ENCODE results near the gene CBFA2T2. TPM values are rescaled to one million over a fixed set of nuclear protein-coding genes. Genes with fewer than 3 reads are reported as not detected.
"Not testable (repeated sequence)": the region's sequence is repeated elsewhere in the genome, so short reads cannot be mapped to it uniquely, and the experiment has no call there.

The CBFA2T2 gene
- polyA plus RNA-seq, 4 donors: 6.5 to 30.3 (median 9.2) TPM

GRCh38 chr20:33694639-33695012, 204.7 kb downstream of the CBFA2T2 start:
- Histone ChIP-seq H3K27ac (ENCODE audit: low read depth in 1 of 3, low read length in 2 of 3) (no peak overlapping the region), H3K9me3 (ENCODE audit: control insufficient read depth in 2 of 2, insufficient read depth in 1 of 2, low read depth in 1 of 2, low read length in 1 of 2) (no peaks in the 10 kb centered on the region), H3K27me3 (ENCODE audit: control insufficient read depth in 3 of 3, insufficient read depth in 3 of 3, low read length in 3 of 3) (no peaks in the 10 kb centered on the region), H3K4me1 (ENCODE audit: control insufficient read depth in 3 of 3, insufficient read depth in 2 of 3, low read depth in 1 of 3, low read length in 2 of 3) (no peaks in the 10 kb centered on the region), H3K36me3 (ENCODE audit: control insufficient read depth in 3 of 3, insufficient read depth in 2 of 3, low read depth in 1 of 3, low read length in 3 of 3) (no peaks in the 10 kb centered on the region), H3K4me3 (ENCODE audit: low read depth in 1 of 3, low read length in 3 of 3) (no peak overlapping the region)
- 78 to 81% (median 79%) methylated on average over 6 of the region's 6 CpGs for WGBS, 3 donors
- DNase-seq: no peak
- no peak for FAIRE-seq

- WGBS, 3 donors: 76 to 92% (median 90%) methylated on average over 4 of the region's 4 CpGs
- H3K4me3 ChIP-seq (ENCODE audit: low read depth in 1 of 3, low read length in 3 of 3): no peak overlapping the region
- H3K36me3 ChIP-seq (ENCODE audit: control insufficient read depth in 3 of 3, insufficient read depth in 2 of 3, low read depth in 1 of 3, low read length in 3 of 3): no peaks in the 10 kb centered on the region
- H3K27ac ChIP-seq (ENCODE audit: low read depth in 1 of 3, low read length in 2 of 3): no peak overlapping the region
- H3K4me1 ChIP-seq (ENCODE audit: control insufficient read depth in 3 of 3, insufficient read depth in 2 of 3, low read depth in 1 of 3, low read length in 2 of 3): no peaks in the 10 kb centered on the region
- peaks cover 0 to 4% of the 10 kb centered on the region in 2 donors for H3K9me3 ChIP-seq (ENCODE audit: control insufficient read depth in 2 of 2, insufficient read depth in 1 of 2, low read depth in 1 of 2, low read length in 1 of 2)
- H3K27me3 ChIP-seq (ENCODE audit: control insufficient read depth in 3 of 3, insufficient read depth in 3 of 3, low read length in 3 of 3): no peaks in the 10 kb centered on the region
- FAIRE-seq (no peak), DNase-seq (no peak)
These were observed 206.6 kb downstream of the CBFA2T2 start for GRCh38 chr20:33696448-33696847.

- Histone ChIP-seq H3K36me3 (ENCODE audit: control insufficient read depth in 3 of 3, insufficient read depth in 2 of 3, low read depth in 1 of 3, low read length in 3 of 3) (no peaks in the 10 kb centered on the region), H3K27ac (ENCODE audit: low read depth in 1 of 3, low read length in 2 of 3) (peak overlapping the region in 1 of 3 donors; percentile 53), H3K4me1 (ENCODE audit: control insufficient read depth in 3 of 3, insufficient read depth in 2 of 3, low read depth in 1 of 3, low read length in 2 of 3) (no peaks in the 10 kb centered on the region), H3K9me3 (ENCODE audit: control insufficient read depth in 2 of 2, insufficient read depth in 1 of 2, low read depth in 1 of 2, low read length in 1 of 2) (peaks cover 0 to 4% of the 10 kb centered on the region in 2 donors), H3K27me3 (ENCODE audit: control insufficient read depth in 3 of 3, insufficient read depth in 3 of 3, low read length in 3 of 3) (no peaks in the 10 kb centered on the region), H3K4me3 (ENCODE audit: low read depth in 1 of 3, low read length in 3 of 3) (no peak overlapping the region)
- FAIRE-seq (no peak), DNase-seq (no peak)
- WGBS, 3 donors: 67 to 92% (median 84%) methylated on average over 8 of the region's 8 CpGs
These were observed 207.2 kb downstream of the CBFA2T2 start for GRCh38 chr20:33697129-33697528.

GRCh38 chr20:33698966-33699365, 209.1 kb downstream of the CBFA2T2 start:
- not testable (repeated sequence) for H3K36me3 ChIP-seq (ENCODE audit: control insufficient read depth in 3 of 3, insufficient read depth in 2 of 3, low read depth in 1 of 3, low read length in 3 of 3); DNase-seq; H3K4me1 ChIP-seq (ENCODE audit: control insufficient read depth in 3 of 3, insufficient read depth in 2 of 3, low read depth in 1 of 3, low read length in 2 of 3); H3K4me3 ChIP-seq (ENCODE audit: low read depth in 1 of 3, low read length in 3 of 3); H3K27ac ChIP-seq (ENCODE audit: low read depth in 1 of 3, low read length in 2 of 3); FAIRE-seq; H3K27me3 ChIP-seq (ENCODE audit: control insufficient read depth in 3 of 3, insufficient read depth in 3 of 3, low read length in 3 of 3); H3K9me3 ChIP-seq (ENCODE audit: control insufficient read depth in 2 of 2, insufficient read depth in 1 of 2, low read depth in 1 of 2, low read length in 1 of 2)
- WGBS, 3 donors: 96 to 97% (median 97%) methylated on average over 17 to 19 of the region's 27 CpGs

Other genes starting within 250 kb of the CBFA2T2 start
- 1 to 10 TPM in 1 of 4 donors, not detected in 3; 1.3 TPM for gene BPIFB1, start 206.9 kb upstream of the CBFA2T2 start, polyA plus RNA-seq
- 10 to 100 TPM; 30.0 to 32.0 (median 30.3) TPM for gene CDK5RAP1, start 88.6 kb upstream of the CBFA2T2 start, polyA plus RNA-seq
- 10 to 100 TPM in 2 of 4 donors, 1 to 10 TPM in 2; 8.3 to 15.4 (median 11.5) TPM for gene SNTA1, start 46.3 kb upstream of the CBFA2T2 start, polyA plus RNA-seq
- gene C20orf144, start 172.2 kb downstream of the CBFA2T2 start, polyA plus RNA-seq: under 1 TPM in 2 of 4 donors, not detected in 2; 0.07 to 0.41 TPM
- gene ACTL10, start 176.8 kb downstream of the CBFA2T2 start, polyA plus RNA-seq: 1 to 10 TPM in 3 of 4 donors, under 1 TPM in 1; 0.89 to 5.4 (median 2.0) TPM
- gene NECAB3, start 184.3 kb downstream of the CBFA2T2 start, polyA plus RNA-seq: 10 to 100 TPM; 24.4 to 54.8 (median 42.2) TPM
- gene E2F1, start 196.3 kb downstream of the CBFA2T2 start, polyA plus RNA-seq: 10 to 100 TPM in 1 of 4 donors, 1 to 10 TPM in 3; 2.2 to 10.9 (median 4.6) TPM
- 1 to 10 TPM; 5.4 to 8.7 (median 7.8) TPM for gene PXMP4, start 230.2 kb downstream of the CBFA2T2 start, polyA plus RNA-seq
- 1 to 10 TPM; 2.7 to 4.4 (median 3.4) TPM for gene ZNF341, start 241.9 kb downstream of the CBFA2T2 start, polyA plus RNA-seq

All from small intestine (tissue), 7 donors.